GM18508 (cell line): ENCODE results near the gene ASPSCR1.

Experiments
- ATAC-seq: cut with Tn5 transposase; IDR thresholded peaks from one replicate; pipeline ENCODE4 v1.9.1; 2021; ENCODE audit warnings: moderate number of reproducible peaks; ENCODE audit not compliant: insufficient read depth, unreplicated experiment

Gene ASPSCR1

GRCh38 chr17:81996232-81996756, 18.9 kb downstream of the ASPSCR1 start:
- ATAC-seq, result no peak

- no peak for ATAC-seq
Measured at GRCh38 chr17:81996757-81997441, 19.5 kb downstream of the ASPSCR1 start.

GRCh38 chr17:81998212-81998611, 20.8 kb downstream of the ASPSCR1 start:
- no peak for ATAC-seq

GRCh38 chr17:81998691-81999438, 21.4 kb downstream of the ASPSCR1 start:
- ATAC-seq, result no peak

GRCh38 chr17:81999587-81999975, 22.2 kb downstream of the ASPSCR1 start:
- ATAC-seq, result no peak

GRCh38 chr17:81999976-82000802, 22.8 kb downstream of the ASPSCR1 start:
- ATAC-seq, result no peak

GRCh38 chr17:82000803-82001570, 23.6 kb downstream of the ASPSCR1 start:
- no peak for ATAC-seq

GRCh38 chr17:82001571-82002056, 24.2 kb downstream of the ASPSCR1 start:
- no peak for ATAC-seq

GRCh38 chr17:82003411-82004381, 26.3 kb downstream of the ASPSCR1 start:
- ATAC-seq, result no peak

- no peak for ATAC-seq
Measured at GRCh38 chr17:82004517-82005455, 27.4 kb downstream of the ASPSCR1 start.

- ATAC-seq, result no peak
Measured at GRCh38 chr17:82005701-82006348, 28.4 kb downstream of the ASPSCR1 start.

- ATAC-seq, result no peak
Measured at GRCh38 chr17:82006468-82007227, 29.2 kb downstream of the ASPSCR1 start.

- ATAC-seq, result no peak
Measured at GRCh38 chr17:82007228-82007494, 29.7 kb downstream of the ASPSCR1 start.

- ATAC-seq, result no peak
Measured at GRCh38 chr17:82007495-82008257, 30.2 kb downstream of the ASPSCR1 start.

- ATAC-seq, result no peak
Measured at GRCh38 chr17:82008258-82008940, 31.0 kb downstream of the ASPSCR1 start.
